Thyroid gland (tissue), 4 donors: ENCODE measurements around the gene GAS7. TPM values are rescaled to one million over a fixed set of nuclear protein-coding genes. Genes with fewer than 3 reads are reported as not detected.
A peak's percentile ranks its signal among the peaks of the same experiment; 100 is the strongest.

Experiments used
- DNase-seq, 2 donors: peaks; one replicate each; pipeline ENCODE4 v3.0.0-alpha.2; 2019
- H3K27ac ChIP-seq, 3 donors: fragments of 200-600 bp; sonication (generic); 1 replicate in 2 of 3; 2 replicates in 1 of 3; pipeline ENCODE4 v1.5.1; 2016 to 2019; ENCODE audit warnings: mild to moderate bottlenecking in 1 of 3, moderate library complexity in 1 of 3
- H3K27me3 ChIP-seq: fragments of 200-600 bp; sonication (generic); one replicate; pipeline ENCODE4 v1.5.1; 2019
- H3K36me3 ChIP-seq, 2 donors: fragments of 200-600 bp; sonication (generic); one replicate each; pipeline ENCODE4 v1.5.1; 2016 to 2019
- H3K4me1 ChIP-seq, 2 donors: fragments of 200-600 bp; sonication (generic); one replicate each; pipeline ENCODE4 v1.5.1; 2017 to 2019
- H3K4me3 ChIP-seq, 3 donors: fragments of 200-600 bp; sonication (generic); replicated peaks in 1 of 3; 1 replicate in 2 of 3; 2 replicates in 1 of 3; pipeline ENCODE4 v1.5.1; 2016; ENCODE audit warnings: mild to moderate bottlenecking in 1 of 3
- H3K9me3 ChIP-seq: fragments of 200-600 bp; sonication (generic); one replicate; pipeline ENCODE4 v1.5.1; 2017
- CTCF ChIP-seq, 6 experiments: fragments of 200-600 bp in 3 of 6; fragments of 450-650 bp in 3 of 6; sonication (generic) in 3 of 6; IDR thresholded peaks; one replicate each; pipeline ENCODE4 v1.5.1; 2016 to 2019; ENCODE audit warnings: antibody characterized with exemption in 6 of 6, mild to moderate bottlenecking in 2 of 6, inconsistent platforms in 1 of 6, moderate library complexity in 1 of 6
- POLR2A ChIP-seq, 2 donors: fragments of 450-650 bp; IDR thresholded peaks; one replicate each; pipeline ENCODE4 v1.6.1; 2017; ENCODE audit warnings: antibody characterized with exemption in 2 of 2, mild to moderate bottlenecking in 2 of 2, moderate library complexity in 1 of 2
- WGBS, 2 donors: methylation state at CpG; one replicate each; pipeline ENCODE4 v1.1.5; 2017; 5-methylcytosine and 5-hydroxymethylcytosine counted together
- intact Hi-C: fragments of 100-400 bp; cut with DNase I; formaldehyde crosslinking; loops from one replicate; pipeline ENCODE4 v1.15.1; 2023
- total RNA-seq, 4 donors: library from RNA; depleted of rRNA; stranded (reverse); fragments of >200 nt; gene quantifications; one replicate each; pipeline ENCODE4 v1.2.3, GENCODE V29; 2016

GAS7 gene
- total RNA-seq, 4 donors from 2014 or later, result 7.5 to 30.3 (median 24.1) TPM

DNA sequence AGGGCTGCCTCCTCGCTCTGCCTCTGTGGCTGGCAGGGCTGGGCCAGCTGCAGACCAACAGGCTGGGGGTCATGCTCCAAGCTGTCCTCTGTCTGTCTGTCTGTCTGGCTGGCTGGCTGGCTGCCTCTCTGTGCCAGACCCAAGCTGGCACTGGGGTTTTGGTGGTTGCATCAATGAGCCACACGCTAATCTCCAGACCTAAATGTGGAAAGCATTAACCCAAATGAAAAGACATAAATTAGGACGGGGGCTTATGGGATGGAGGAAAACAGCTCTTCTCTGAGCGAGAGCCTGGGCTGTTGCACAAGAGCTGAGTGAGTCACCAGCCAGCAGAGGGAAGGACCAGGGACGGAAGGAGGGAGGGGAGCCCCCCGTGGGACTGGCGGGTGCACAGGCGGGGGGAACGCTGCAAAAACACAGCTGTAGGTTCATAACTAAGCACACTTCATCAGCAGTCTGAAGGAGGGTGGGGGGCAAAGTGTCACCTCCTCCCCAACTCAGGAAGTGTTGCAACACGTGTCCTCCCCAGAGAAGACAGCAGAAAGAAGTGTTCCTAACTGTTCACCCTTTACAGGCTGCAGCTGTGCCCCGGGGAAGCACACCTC, 83.4 kb downstream of the GAS7 start:
- TF ChIP-seq POLR2A (IDR thresholded peaks at IDR 0.05), result no peak
- no peak for TF ChIP-seq CTCF (IDR thresholded peaks at IDR 0.05)
- Histone ChIP-seq H3K4me3 (no peak overlapping the region), H3K9me3 (no peaks in the 10 kb centered on the region), H3K27ac (peak overlapping the region; percentile 46 to 70 (median 59)), H3K36me3 (no peaks in the 10 kb centered on the region), H3K27me3 (no peaks in the 10 kb centered on the region), H3K4me1 (peaks cover 0 to 15% of the 10 kb centered on the region in 2 donors)
- DNase-seq, result peak; percentile 52 to 55
- intact Hi-C loops, result no loop called here
- WGBS, 2 donors, result 23 to 28% methylated on average over 10 to 11 of the region's 11 CpGs

DNA sequence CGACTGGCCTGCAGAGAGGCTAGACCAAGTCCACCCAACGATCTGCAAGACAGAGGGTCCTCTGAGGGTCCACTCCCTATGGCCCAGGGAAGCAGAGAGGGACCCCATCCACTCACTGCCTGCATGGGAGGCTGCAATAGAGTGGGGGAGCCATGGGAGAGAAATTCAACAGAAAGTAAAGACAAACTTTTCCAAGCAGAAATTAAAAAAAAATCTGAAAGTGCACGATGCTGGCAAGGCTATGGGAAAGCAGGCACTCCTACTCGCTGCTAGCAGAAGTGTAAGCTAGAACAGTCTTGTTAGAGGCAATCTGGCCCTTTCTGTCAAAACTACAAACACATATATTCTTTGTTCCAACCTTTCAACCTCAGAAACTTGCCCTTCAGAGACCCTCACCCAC, 85.4 kb downstream of the GAS7 start:
- no peak for TF ChIP-seq POLR2A (IDR thresholded peaks at IDR 0.05)
- no peak for TF ChIP-seq CTCF (IDR thresholded peaks at IDR 0.05)
- peaks cover 0 to 8% of the 10 kb centered on the region in 2 donors for H3K4me1 ChIP-seq
- H3K9me3 ChIP-seq, result no peaks in the 10 kb centered on the region
- no peaks in the 10 kb centered on the region for H3K36me3 ChIP-seq
- H3K27me3 ChIP-seq, result no peaks in the 10 kb centered on the region
- intact Hi-C loops, result no loop called here
- no peak overlapping the region for H3K4me3 ChIP-seq
- no peak overlapping the region for H3K27ac ChIP-seq
- DNase-seq, result no peak
- WGBS, 2 donors, result 67 to 68% methylated on average over 4 of the region's 4 CpGs

DNA sequence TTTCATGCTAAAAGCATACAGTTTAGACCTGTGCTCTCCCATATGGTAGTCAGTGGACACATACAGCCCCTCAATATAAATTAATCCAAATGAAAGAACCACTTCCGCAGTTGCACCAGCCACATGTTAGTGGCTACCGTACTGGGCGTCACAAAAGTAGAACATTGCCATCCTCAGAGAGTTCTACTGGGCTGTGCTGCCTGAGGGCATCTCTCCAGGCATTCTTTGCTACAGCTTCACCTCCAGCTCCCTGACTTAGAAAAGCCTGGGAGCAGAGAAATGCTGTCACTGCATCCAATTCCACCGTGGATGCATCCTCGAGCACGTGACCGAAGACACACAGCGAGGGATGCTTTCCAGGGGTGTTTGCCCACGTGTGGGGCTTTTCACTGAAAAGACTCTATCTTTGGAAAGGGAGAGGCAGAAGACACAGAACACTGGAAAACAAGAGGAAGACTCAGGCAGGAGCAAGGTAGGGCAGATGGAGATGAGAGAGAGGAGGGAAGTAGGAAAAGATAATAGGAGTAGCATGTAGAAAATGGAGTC, 86.4 kb downstream of the GAS7 start:
- DNase-seq, result no peak
- no peak overlapping the region for H3K27ac ChIP-seq
- H3K4me1 ChIP-seq, result peaks cover 0 to 8% of the 10 kb centered on the region in 2 donors

DNA sequence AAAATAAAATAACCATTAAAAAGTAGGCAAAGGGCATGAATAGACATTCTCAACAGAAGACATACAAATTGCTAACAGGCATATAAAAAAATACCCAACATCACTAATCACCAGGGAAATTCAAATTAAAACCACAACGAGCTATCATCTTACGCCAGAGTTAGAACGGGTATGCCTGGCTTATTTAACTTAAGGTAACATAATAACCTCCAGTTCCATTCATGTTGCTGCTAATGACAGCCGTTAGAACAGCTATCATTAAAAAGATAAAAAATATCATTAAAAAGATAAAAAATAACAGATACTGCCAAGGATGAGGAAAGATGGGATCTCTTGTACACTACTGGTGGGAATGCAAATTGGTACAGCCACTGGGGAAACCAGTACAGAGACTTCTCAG, 89.3 kb downstream of the GAS7 start:
- intact Hi-C loops, result no loop called here
- no peaks in the 10 kb centered on the region for H3K36me3 ChIP-seq
- 79 to 81% methylated on average over 4 of the region's 4 CpGs for WGBS, 2 donors
- H3K4me1 ChIP-seq, result peaks cover 0 to 2% of the 10 kb centered on the region in 2 donors
- TF ChIP-seq POLR2A (IDR thresholded peaks at IDR 0.05) (no peak), CTCF (IDR thresholded peaks at IDR 0.05) (no peak)
- H3K4me3 ChIP-seq, result no peak overlapping the region
- DNase-seq, result no peak
- H3K27me3 ChIP-seq, result no peaks in the 10 kb centered on the region
- no peak overlapping the region for H3K27ac ChIP-seq
- H3K9me3 ChIP-seq, result no peaks in the 10 kb centered on the region

More for the DNA sequence above, 86.4 kb downstream of the GAS7 start:
- no peak for TF ChIP-seq CTCF (IDR thresholded peaks at IDR 0.05)
- TF ChIP-seq POLR2A (IDR thresholded peaks at IDR 0.05), result no peak
- intact Hi-C loops, result no loop called here
- Histone ChIP-seq H3K4me3 (no peak overlapping the region), H3K27me3 (no peaks in the 10 kb centered on the region), H3K36me3 (no peaks in the 10 kb centered on the region), H3K9me3 (no peaks in the 10 kb centered on the region)
- WGBS, 2 donors, result 92% methylated on average over 9 of the region's 9 CpGs

GRCh38 chr17:10107316-10108165, 90.9 kb downstream of the GAS7 start:
- Histone ChIP-seq H3K9me3 (no peaks in the 10 kb centered on the region), H3K27ac (no peak overlapping the region), H3K27me3 (no peaks in the 10 kb centered on the region), H3K4me3 (no peak overlapping the region), H3K36me3 (no peaks in the 10 kb centered on the region), H3K4me1 (no peaks in the 10 kb centered on the region)
- DNase-seq, result no peak
- intact Hi-C loops, result no loop called here
- no peak for TF ChIP-seq POLR2A (IDR thresholded peaks at IDR 0.05)
- WGBS, 2 donors, result 81 to 87% methylated on average over 10 to 11 of the region's 11 CpGs
